ELF-1 (cell line): Measurements from ENCODE around the gene SLC66A2.
A peak's percentile ranks its signal among the peaks of the same experiment; 100 is the strongest.

Experiments
- DNase-seq: peaks from one replicate; pipeline ENCODE4 v3.0.0-alpha.2; 2016; ENCODE audit warnings: low read depth, low spot score

The SLC66A2 gene

GRCh38 chr18:79921984-79922965 is 29.2 kb downstream of the SLC66A2 start:
- no peak for DNase-seq

- no peak for DNase-seq
Measured at GRCh38 chr18:79919089-79919488, 32.4 kb downstream of the SLC66A2 start.

GRCh38 chr18:79918615-79919011 is 32.8 kb downstream of the SLC66A2 start:
- DNase-seq = no peak

GRCh38 chr18:79917853-79918614 is 33.4 kb downstream of the SLC66A2 start:
- DNase-seq = no peak

GRCh38 chr18:79917169-79917852 is 34.1 kb downstream of the SLC66A2 start:
- no peak for DNase-seq

- DNase-seq = no peak
Measured at GRCh38 chr18:79916546-79917168, 34.8 kb downstream of the SLC66A2 start.

- no peak for DNase-seq
Measured at GRCh38 chr18:79916128-79916494, 35.3 kb downstream of the SLC66A2 start.

- DNase-seq = no peak
Measured at GRCh38 chr18:79915161-79916127, 36.0 kb downstream of the SLC66A2 start.

GRCh38 chr18:79914614-79915160 is 36.8 kb downstream of the SLC66A2 start:
- DNase-seq = no peak

GRCh38 chr18:79912994-79913831 is 38.2 kb downstream of the SLC66A2 start:
- DNase-seq = no peak

- DNase-seq = no peak
Measured at GRCh38 chr18:79912409-79912991, 39.0 kb downstream of the SLC66A2 start.

- DNase-seq = peak; percentile 53
Measured at GRCh38 chr18:79911344-79912270, 39.8 kb downstream of the SLC66A2 start.

- no peak for DNase-seq
Measured at GRCh38 chr18:79910563-79911343, 40.7 kb downstream of the SLC66A2 start.

GRCh38 chr18:79906706-79907105 is 44.7 kb downstream of the SLC66A2 start:
- no peak for DNase-seq

GRCh38 chr18:79905993-79906392 is 45.5 kb downstream of the SLC66A2 start:
- DNase-seq = no peak

- DNase-seq = no peak
Measured at GRCh38 chr18:79905389-79905911, 46.0 kb downstream of the SLC66A2 start.
